ENCODE measurements around the gene MOB3B. TPM values are rescaled to one million over a fixed set of nuclear protein-coding genes. Genes with fewer than 3 reads are reported as not detected.

Gene MOB3B
- total and polyA plus RNA-seq, 2 of the 13 experiments (the other 11 are each of a cell fraction or from before 2014, with no cell fraction given): 0.03 to 0.09 TPM

GRCh38 chr9:27496135-27496504 is 33.5 kb downstream of the MOB3B start (continued):
- no peak for TF ChIP-seq ZNF580 (CRISPR knock-in tag; IDR thresholded peaks at IDR 0.05; ENCODE audit: borderline replicate concordance, low read depth)
- no peak for TF ChIP-seq TOE1 (CRISPR knock-in tag; IDR thresholded peaks at IDR 0.05)
- TF ChIP-seq THAP11 (CRISPR knock-in tag; IDR thresholded peaks at IDR 0.05): no peak
- TF ChIP-seq ZNF644 (CRISPR knock-in tag; IDR thresholded peaks at IDR 0.05; ENCODE audit: low read depth): no peak
- no peak for TF ChIP-seq FOSL2 (CRISPR knock-in tag; IDR thresholded peaks at IDR 0.05)
- no peak for TF ChIP-seq ZNF468 (CRISPR knock-in tag; IDR thresholded peaks at IDR 0.05)
- no peak for TF ChIP-seq MEIS1 (CRISPR knock-in tag; IDR thresholded peaks at IDR 0.05; ENCODE audit: borderline replicate concordance)
- no peak for TF ChIP-seq ZMYM3 (CRISPR knock-in tag; IDR thresholded peaks at IDR 0.05)
- TF ChIP-seq ZNF891 (CRISPR knock-in tag; IDR thresholded peaks at IDR 0.05): no peak
- TF ChIP-seq MTF2 (CRISPR knock-in tag; IDR thresholded peaks at IDR 0.05; ENCODE audit: borderline replicate concordance): no peak
- TF ChIP-seq CREB1 (IDR thresholded peaks at IDR 0.05): no peak
- no peak for TF ChIP-seq CREB1 (CRISPR knock-in tag; IDR thresholded peaks at IDR 0.05)

GRCh38 chr9:27495480-27496134 is 34.0 kb downstream of the MOB3B start:
- ATAC-seq (no peak), DNase-seq (ENCODE audit: low spot score) (no peak), FAIRE-seq (no peak)
- H3K4me3 ChIP-seq (replicated peaks in 1 of 3; ENCODE audit: insufficient read depth in 1 of 3, low read depth in 2 of 3, low read length in 3 of 3): no peak overlapping the region
- H3K27me3 ChIP-seq (ENCODE audit: control insufficient read depth in 1 of 2, insufficient read depth in 2 of 2, low read length in 2 of 2): no peaks in the 10 kb centered on the region
- CTCF ChIA-PET (ENCODE audit: low intra/inter-chr PET ratio, low total read pairs): no interaction called here
- in situ Hi-C loops (cut with HindIII; ENCODE audit: extremely low pct_ligation_motif_present, low pct_unique_long_range_greater_than_20kb) (no loop called here), intact Hi-C loops (cut with micrococcal nuclease; ENCODE audit: unreplicated experiment) (no loop called here)
- no peaks in the 10 kb centered on the region for H3K36me3 ChIP-seq (replicated peaks in 1 of 2; ENCODE audit: control insufficient read depth in 1 of 2, insufficient read depth in 2 of 2, low read length in 2 of 2)
- no peak overlapping the region for H2AFZ ChIP-seq (ENCODE audit: low read length)
- H4K20me1 ChIP-seq (ENCODE audit: insufficient read depth, low read length): no peaks in the 10 kb centered on the region
- no peak overlapping the region for H3K4me2 ChIP-seq (ENCODE audit: low read depth, low read length)
- whole genome bisulfite sequencing (ENCODE audit: low lambda C conversion rate): 27% methylated on average over 3 of the region's 3 CpGs
- no peak overlapping the region for H3K9ac ChIP-seq (ENCODE audit: insufficient read depth, low read depth, low read length)
- no peaks in the 10 kb centered on the region for H3K9me3 ChIP-seq (ENCODE audit: low read length)
- no peaks in the 10 kb centered on the region for H3K4me1 ChIP-seq (ENCODE audit: insufficient read depth, low read length)
- POLR2A ChIA-PET: no interaction called here
- H3K27ac ChIP-seq (ENCODE audit: extremely low read length, insufficient read depth, low read length): no peak overlapping the region
- no TSS peak for BruUV-seq (replicated peaks)
- H3K79me2 ChIP-seq (ENCODE audit: insufficient read depth, low read length): no peaks in the 10 kb centered on the region
- no peak for TF ChIP-seq SALL2 (CRISPR knock-in tag; IDR thresholded peaks at IDR 0.05)
- TF ChIP-seq ZNF512 (CRISPR knock-in tag; IDR thresholded peaks at IDR 0.05): no peak
- TF ChIP-seq NFRKB (IDR thresholded peaks at IDR 0.05): no peak
- no peak for TF ChIP-seq ATF3 (CRISPR knock-in tag; IDR thresholded peaks at IDR 0.05)
- TF ChIP-seq ZNF232 (CRISPR knock-in tag; IDR thresholded peaks at IDR 0.05; ENCODE audit: borderline replicate concordance): no peak
- TF ChIP-seq KLF16 (CRISPR knock-in tag; IDR thresholded peaks at IDR 0.05): no peak
- no peak for TF ChIP-seq RAD51 (IDR thresholded peaks at IDR 0.05; ENCODE audit: borderline replicate concordance)
- TF ChIP-seq CREB1 (IDR thresholded peaks at IDR 0.05): no peak
- TF ChIP-seq CREB1 (CRISPR knock-in tag; IDR thresholded peaks at IDR 0.05): no peak
- TF ChIP-seq NCOA5 (CRISPR knock-in tag; IDR thresholded peaks at IDR 0.05): no peak
- no peak for TF ChIP-seq PHF8 (CRISPR knock-in tag; IDR thresholded peaks at IDR 0.05)
- no peak for TF ChIP-seq PLSCR1 (CRISPR knock-in tag; IDR thresholded peaks at IDR 0.05; ENCODE audit: borderline replicate concordance)

Data from HepG2 (cell line).